OCI-M2 (cell line): ENCODE measurements around the gene GMDS.

Source experiments
- DNase-seq: peaks from one replicate; lab custom pipeline; 2025; ENCODE audit not compliant: unreplicated experiment; lab: John Stamatoyannopoulos, UW

Gene GMDS

GRCh38 chr6:1584996-1585668 lies 660.3 kb downstream of the GMDS start:
- DNase-seq, result no peak

GRCh38 chr6:1584146-1584545 lies 661.3 kb downstream of the GMDS start:
- DNase-seq, result no peak

GRCh38 chr6:1581120-1581991 lies 664.0 kb downstream of the GMDS start:
- DNase-seq, result no peak

DNA sequence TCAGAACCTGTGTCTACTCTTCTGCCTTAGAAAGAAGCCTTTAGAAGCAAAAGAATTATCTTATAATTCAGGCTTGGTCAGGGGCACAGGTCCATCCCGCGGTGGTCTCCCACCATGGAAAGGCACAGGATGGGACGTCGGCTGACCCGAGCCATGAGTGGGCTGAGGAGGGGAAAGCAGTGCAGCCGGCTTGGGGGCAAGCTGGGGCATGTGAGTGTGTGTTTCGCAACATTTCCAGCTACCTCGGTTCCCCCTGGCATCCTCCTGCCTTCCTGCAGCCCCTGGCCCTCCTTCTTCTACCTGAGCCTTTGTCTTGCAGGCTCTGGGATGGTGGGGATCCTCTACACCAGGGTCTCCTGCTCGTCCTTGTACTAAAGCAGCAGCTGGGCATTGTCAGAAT lies 664.8 kb downstream of the GMDS start:
- no peak for DNase-seq

- no peak for DNase-seq
Measured at GRCh38 chr6:1580109-1580508, 665.3 kb downstream of the GMDS start.

- DNase-seq, result no peak
Measured at GRCh38 chr6:1579096-1579495, 666.3 kb downstream of the GMDS start.

DNA sequence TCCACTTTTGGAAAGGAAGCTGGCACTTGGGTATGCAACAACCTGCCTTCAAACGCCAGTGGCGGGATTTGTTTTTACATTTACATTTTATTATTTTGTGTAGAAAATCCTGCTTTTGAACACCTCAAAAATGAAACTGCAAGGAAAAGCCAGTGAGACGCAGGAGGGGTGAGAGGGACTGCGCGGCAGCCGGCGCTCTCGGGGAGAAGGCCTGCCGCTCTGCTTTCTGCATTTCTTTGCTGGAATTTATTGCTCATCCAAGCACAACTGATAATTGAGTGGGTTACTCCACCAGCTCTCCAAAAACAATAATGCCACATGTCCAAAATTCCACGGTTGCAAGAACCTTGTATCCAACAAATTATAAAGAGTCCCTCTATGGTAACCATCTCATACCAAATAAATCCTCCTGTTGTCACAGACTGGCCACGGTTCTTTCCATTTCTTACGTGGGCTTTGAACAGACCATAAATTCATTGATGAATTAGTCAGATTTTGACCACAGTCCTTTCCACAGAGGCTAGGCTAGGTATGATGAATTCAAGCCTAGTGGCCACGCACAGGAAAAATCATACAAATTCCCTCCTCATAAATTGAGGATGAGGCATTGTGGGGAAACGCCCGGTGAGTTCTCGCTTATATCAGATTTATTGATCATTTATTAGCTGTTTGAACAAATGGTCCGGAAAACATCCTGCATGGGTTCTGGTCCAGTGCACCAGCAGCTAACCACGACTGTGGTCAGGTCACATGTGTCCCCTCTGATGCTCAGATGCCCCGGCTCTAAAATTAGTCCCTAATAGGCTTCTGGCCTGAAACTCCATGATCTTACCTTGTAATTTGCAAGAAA lies 667.3 kb downstream of the GMDS start:
- no peak for DNase-seq

DNA sequence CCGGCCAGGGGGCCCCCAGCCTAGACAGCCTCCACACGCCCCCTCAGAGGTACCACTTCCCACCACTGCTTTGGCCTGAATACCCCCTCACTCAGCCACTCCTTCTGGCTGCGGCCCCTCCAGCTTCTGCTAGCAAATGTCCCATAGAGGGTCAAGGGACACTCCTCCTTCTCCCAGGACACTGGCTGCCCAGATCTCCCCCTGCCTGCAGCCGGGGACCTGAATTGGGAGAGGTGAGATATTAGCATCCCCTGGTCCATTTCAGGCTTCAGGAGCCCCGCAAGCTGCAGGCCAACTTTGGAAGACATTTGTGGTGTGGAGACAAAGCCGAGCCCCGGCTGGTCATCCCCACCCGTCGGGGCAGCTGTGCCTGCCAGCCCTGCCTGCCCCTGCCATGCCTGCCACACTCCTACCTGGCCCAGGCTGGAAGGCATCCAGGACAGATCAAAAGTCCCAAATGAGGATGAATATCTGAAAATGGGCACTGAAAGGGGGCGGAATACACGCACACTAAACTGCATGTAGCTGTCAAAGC lies 668.2 kb downstream of the GMDS start:
- DNase-seq, result no peak

DNA sequence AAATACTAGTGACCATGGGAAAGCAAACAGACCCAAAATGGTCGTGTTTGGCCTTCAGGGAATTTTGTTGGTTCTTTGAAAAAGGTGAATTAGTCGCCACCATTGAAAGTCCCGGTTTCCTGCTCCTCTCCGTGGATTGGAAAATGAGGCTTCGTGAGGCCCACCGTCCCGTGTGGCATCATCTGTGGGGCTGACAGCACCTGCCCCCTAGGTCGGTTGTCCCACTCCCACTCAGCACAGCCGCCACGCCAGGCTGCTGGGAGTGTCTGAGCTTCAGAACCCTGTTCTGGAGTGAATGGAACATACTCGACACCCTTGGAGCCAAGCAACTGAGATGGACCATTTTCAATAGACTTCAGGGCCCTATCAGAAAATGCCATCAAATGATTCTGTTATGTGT lies 668.7 kb downstream of the GMDS start:
- no peak for DNase-seq

- no peak for DNase-seq
Measured at GRCh38 chr6:1576166-1576565, 669.2 kb downstream of the GMDS start.

- DNase-seq, result no peak
Measured at GRCh38 chr6:1575210-1576041, 670.0 kb downstream of the GMDS start.

GRCh38 chr6:1574890-1575209 lies 670.6 kb downstream of the GMDS start:
- no peak for DNase-seq

GRCh38 chr6:1574083-1574761 lies 671.2 kb downstream of the GMDS start:
- DNase-seq, result no peak
